AG04449 (cell line): ENCODE measurements around the gene ADAMTS14.

Source experiments
- CTCF ChIA-PET: fragments of 350-600 bp; formaldehyde crosslinking; extraction: SDS; loops from one replicate; lab custom pipeline; 2021; ENCODE audit warnings: antibody characterized with exemption; lab: Yijun Ruan, JAX
- POLR2A ChIA-PET: fragments of 400-600, 350-600 bp; formaldehyde crosslinking; extraction: SDS; loops from one replicate; lab custom pipeline; 2020; ENCODE audit warnings: antibody characterized with exemption, inconsistent platforms; lab: Yijun Ruan, JAX
- DNase-seq: peaks from one replicate; pipeline ENCODE4 v3.0.0-alpha.2; 2010; ENCODE audit warnings: low read depth, low spot score
- H3K4me3 ChIP-seq: 2 replicates; pipeline ENCODE4 v1.5.1; 2011; ENCODE audit warnings: low read depth, mild to moderate bottlenecking, control low read depth, low read length
- TF ChIP-seq, protein P1 (sequence below): IDR thresholded peaks from one replicate; pipeline ENCODE4 v1.5.1; 2011; ENCODE audit warnings: mild to moderate bottlenecking, moderate library complexity, low read length, control low read depth, inconsistent platforms; ENCODE audit not compliant: insufficient read depth; ENCODE audit errors: missing control alignments

The ADAMTS14 gene

DNA sequence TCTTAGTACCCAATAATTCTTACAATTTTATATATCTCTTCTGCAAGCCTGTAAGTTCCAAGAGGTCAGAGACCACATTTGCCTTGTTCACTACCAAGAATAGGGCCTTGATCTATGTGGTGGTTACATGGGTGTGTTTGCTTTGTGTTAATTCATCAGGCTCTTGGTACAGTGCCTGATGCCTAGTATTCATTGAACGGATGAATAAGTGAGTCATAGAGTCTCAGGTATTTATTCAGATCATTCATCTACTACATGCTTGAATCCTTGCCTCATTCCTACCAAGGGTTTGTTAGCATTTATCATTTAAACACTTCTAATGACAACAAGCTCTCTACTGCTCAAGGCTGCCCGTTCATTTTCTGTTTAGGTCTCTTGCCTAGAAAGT, 132.1 kb downstream of the ADAMTS14 start:
- no peak for DNase-seq
- ChIA-PET CTCF (interaction anchor here (0.9 to 3.5 kb wide), 2 partner anchors 10 to 79 kb away, joined by 3 to 23 read pairs; partner anchors contain the start of gene SGPL1), POLR2A (no interaction called here)
- TF ChIP-seq, protein P1, sequence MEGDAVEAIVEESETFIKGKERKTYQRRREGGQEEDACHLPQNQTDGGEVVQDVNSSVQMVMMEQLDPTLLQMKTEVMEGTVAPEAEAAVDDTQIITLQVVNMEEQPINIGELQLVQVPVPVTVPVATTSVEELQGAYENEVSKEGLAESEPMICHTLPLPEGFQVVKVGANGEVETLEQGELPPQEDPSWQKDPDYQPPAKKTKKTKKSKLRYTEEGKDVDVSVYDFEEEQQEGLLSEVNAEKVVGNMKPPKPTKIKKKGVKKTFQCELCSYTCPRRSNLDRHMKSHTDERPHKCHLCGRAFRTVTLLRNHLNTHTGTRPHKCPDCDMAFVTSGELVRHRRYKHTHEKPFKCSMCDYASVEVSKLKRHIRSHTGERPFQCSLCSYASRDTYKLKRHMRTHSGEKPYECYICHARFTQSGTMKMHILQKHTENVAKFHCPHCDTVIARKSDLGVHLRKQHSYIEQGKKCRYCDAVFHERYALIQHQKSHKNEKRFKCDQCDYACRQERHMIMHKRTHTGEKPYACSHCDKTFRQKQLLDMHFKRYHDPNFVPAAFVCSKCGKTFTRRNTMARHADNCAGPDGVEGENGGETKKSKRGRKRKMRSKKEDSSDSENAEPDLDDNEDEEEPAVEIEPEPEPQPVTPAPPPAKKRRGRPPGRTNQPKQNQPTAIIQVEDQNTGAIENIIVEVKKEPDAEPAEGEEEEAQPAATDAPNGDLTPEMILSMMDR, result no peak
- no peak overlapping the region for H3K4me3 ChIP-seq

GRCh38 chr10:70805619-70806215, 133.4 kb downstream of the ADAMTS14 start:
- ChIA-PET CTCF (interaction anchor here (1.0 to 2.0 kb wide), 5 partner anchors 9 to 256 kb away, joined by 3 to 8 read pairs (median 4); partner anchors contain the start of gene SGPL1), POLR2A (no interaction called here)
- TF ChIP-seq, protein P1, result no peak
- no peak overlapping the region for H3K4me3 ChIP-seq
- DNase-seq, result no peak

- ChIA-PET POLR2A (no interaction called here), CTCF (interaction anchor here (1.3 to 2.0 kb wide), 3 partner anchors 8 to 257 kb away, joined by 4 to 8 read pairs (median 7); partner anchors contain the start of gene SGPL1)
- DNase-seq, result no peak
- no peak overlapping the region for H3K4me3 ChIP-seq
- TF ChIP-seq, protein P1, result no peak
Observed at GRCh38 chr10:70806841-70807240, 134.5 kb downstream of the ADAMTS14 start.

- TF ChIP-seq, protein P1, result no peak
- CTCF ChIA-PET, result no interaction called here
- no peak for DNase-seq
- POLR2A ChIA-PET, result no interaction called here
- H3K4me3 ChIP-seq, result no peak overlapping the region
Observed at GRCh38 chr10:70807556-70807955, 135.2 kb downstream of the ADAMTS14 start.

DNA sequence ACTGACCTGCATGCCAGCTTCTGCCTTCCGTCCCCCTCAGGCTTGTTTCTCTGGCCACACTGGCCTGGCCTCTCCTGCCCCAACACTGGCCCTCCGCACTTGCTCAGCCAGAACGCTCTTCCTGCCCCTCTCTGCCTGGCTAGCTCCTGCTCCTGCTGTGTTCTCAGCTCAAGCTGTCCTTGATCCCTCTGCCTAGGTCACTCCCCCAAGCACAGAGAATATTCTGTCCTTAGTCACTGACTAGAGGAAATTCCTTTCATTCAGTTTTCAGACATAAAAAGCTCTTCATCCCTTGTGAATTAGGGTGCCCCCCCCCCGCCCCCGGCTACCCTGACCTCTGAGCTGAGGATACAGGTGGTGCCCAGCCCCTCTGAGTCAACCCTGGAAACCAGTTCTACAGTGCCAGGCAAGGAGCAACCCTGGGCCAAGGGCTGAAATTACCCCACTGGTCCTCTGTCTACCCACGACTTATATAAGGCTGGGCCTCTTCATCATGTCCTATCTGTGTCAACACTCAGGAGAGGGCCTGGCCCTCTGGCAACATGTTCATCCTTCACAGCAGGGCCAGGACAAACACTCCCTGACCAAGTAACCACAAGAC, 136.8 kb downstream of the ADAMTS14 start:
- no peak for DNase-seq
- TF ChIP-seq, protein P1, result no peak
- CTCF ChIA-PET, result interaction anchor here (0.9 to 10.2 kb wide), 8 partner anchors 48 to 259 kb away, joined by 3 to 70 read pairs (median 3); no protein-coding TSS in a partner anchor
- H3K4me3 ChIP-seq, result no peak overlapping the region
- POLR2A ChIA-PET, result interaction anchor here (0.6 kb wide), 1 partner anchor 45 kb away, joined by 3 read pairs; no protein-coding TSS in a partner anchor

DNA sequence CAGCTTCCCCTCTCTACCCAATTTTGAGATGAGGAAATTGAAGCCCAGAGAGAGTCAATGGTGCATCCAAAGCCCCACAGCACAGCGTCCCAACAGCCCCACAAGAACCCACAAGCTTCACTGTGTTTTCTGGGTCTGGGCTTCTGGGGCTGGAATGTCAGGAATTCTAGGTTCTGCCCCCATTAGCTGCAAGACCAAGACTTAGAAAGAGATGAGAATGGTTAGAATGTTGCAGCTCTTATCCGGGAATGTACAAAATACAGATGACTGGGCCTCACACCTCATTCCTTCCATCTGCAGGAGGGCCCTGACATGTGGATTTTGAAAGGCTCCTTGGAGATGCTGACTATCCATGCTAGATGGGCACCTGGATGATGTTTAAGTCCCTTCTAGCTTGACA, 137.4 kb downstream of the ADAMTS14 start:
- ChIA-PET CTCF (interaction anchor here (0.9 to 10.2 kb wide), 10 partner anchors 46 to 259 kb away, joined by 3 to 70 read pairs (median 3); no protein-coding TSS in a partner anchor), POLR2A (no interaction called here)
- DNase-seq, result no peak
- TF ChIP-seq, protein P1, result no peak
- no peak overlapping the region for H3K4me3 ChIP-seq
